ENCODE measurements around the gene CNR1.

CNR1 gene

GRCh38 chr6:88143421-88144157 lies 22.6 kb downstream of the CNR1 start:
- no peak for DNase-seq (ENCODE audit: low read depth)

- no peak for DNase-seq (ENCODE audit: low read depth)
These were observed 23.9 kb downstream of the CNR1 start for GRCh38 chr6:88142297-88142668.

- no peak for DNase-seq (ENCODE audit: low read depth)
These were observed 24.4 kb downstream of the CNR1 start for GRCh38 chr6:88141561-88142296.

GRCh38 chr6:88137915-88138314 lies 28.2 kb downstream of the CNR1 start:
- no peak for DNase-seq (ENCODE audit: low read depth)

- DNase-seq (ENCODE audit: low read depth): no peak
These were observed 30.5 kb downstream of the CNR1 start for GRCh38 chr6:88135578-88136114.

GRCh38 chr6:88134575-88134974 lies 31.6 kb downstream of the CNR1 start:
- DNase-seq (ENCODE audit: low read depth): no peak

- DNase-seq (ENCODE audit: low read depth): no peak
These were observed 32.4 kb downstream of the CNR1 start for GRCh38 chr6:88133718-88134117.

GRCh38 chr6:88124925-88125557 lies 41.1 kb downstream of the CNR1 start:
- DNase-seq (ENCODE audit: low read depth): no peak

- no peak for DNase-seq (ENCODE audit: low read depth)
These were observed 45.5 kb downstream of the CNR1 start for GRCh38 chr6:88120635-88121034.

- no peak for DNase-seq (ENCODE audit: low read depth)
These were observed 46.4 kb downstream of the CNR1 start for GRCh38 chr6:88119769-88120168.

- DNase-seq (ENCODE audit: low read depth): no peak
These were observed 49.9 kb downstream of the CNR1 start for GRCh38 chr6:88116276-88116675.

GRCh38 chr6:88115307-88115706 lies 50.8 kb downstream of the CNR1 start:
- DNase-seq (ENCODE audit: low read depth): no peak

- no peak for DNase-seq (ENCODE audit: low read depth)
These were observed 51.3 kb downstream of the CNR1 start for GRCh38 chr6:88114838-88115237.

- no peak for DNase-seq (ENCODE audit: low read depth)
These were observed 54.2 kb downstream of the CNR1 start for GRCh38 chr6:88111991-88112390.

- DNase-seq (ENCODE audit: low read depth): no peak
These were observed 58.9 kb downstream of the CNR1 start for GRCh38 chr6:88107241-88107640.

- no peak for DNase-seq (ENCODE audit: low read depth)
These were observed 60.3 kb downstream of the CNR1 start for GRCh38 chr6:88105741-88106340.
